HEK293T (cell line): Measurements from ENCODE around the gene KIF26B.

Source experiments
- CTCF ChIA-PET: fragments of 350-600 bp; formaldehyde crosslinking; extraction: SDS; loops from one replicate; lab custom pipeline; 2021; ENCODE audit warnings: antibody characterized with exemption, inconsistent platforms; lab: Yijun Ruan, JAX
- POLR2A ChIA-PET: fragments of 350-600 bp; formaldehyde crosslinking; extraction: SDS; loops from one replicate; lab custom pipeline; 2020; ENCODE audit warnings: antibody characterized with exemption, inconsistent platforms; lab: Yijun Ruan, JAX
- DNase-seq: peaks from one replicate; pipeline ENCODE4 v3.0.0; 2012; ENCODE audit warnings: mixed read lengths; ENCODE audit errors: extremely low spot score
- ARNT ChIP-seq: fragments of 450-650 bp; IDR thresholded peaks from 2 replicates; pipeline ENCODE4 v1.6.1; 2017; ENCODE audit warnings: mild to moderate bottlenecking
- BHLHE40 ChIP-seq: fragments of 450-650 bp; IDR thresholded peaks from 2 replicates; pipeline ENCODE4 v1.6.1; 2016; ENCODE audit warnings: mild to moderate bottlenecking, moderate library complexity, borderline replicate concordance
- CTBP1 ChIP-seq: fragments of 450-650 bp; IDR thresholded peaks from 2 replicates; pipeline ENCODE4 v1.6.1; 2016; ENCODE audit warnings: borderline replicate concordance
- ELF4 ChIP-seq: fragments of 450-650 bp; IDR thresholded peaks from 2 replicates; pipeline ENCODE4 v1.6.1; 2017; ENCODE audit warnings: antibody characterized with exemption
- FOXA1 ChIP-seq: fragments of 450-650 bp; IDR thresholded peaks from 2 replicates; pipeline ENCODE4 v1.6.1; 2016; ENCODE audit warnings: mild to moderate bottlenecking
- FOXK2 ChIP-seq: fragments of 450-650 bp; IDR thresholded peaks from 2 replicates; pipeline ENCODE4 v1.6.1; 2016; ENCODE audit warnings: mild to moderate bottlenecking
- FOXM1 ChIP-seq: fragments of 450-650 bp; IDR thresholded peaks from 2 replicates; pipeline ENCODE4 v1.6.1; 2017; ENCODE audit warnings: mild to moderate bottlenecking, borderline replicate concordance
- HDGF ChIP-seq: fragments of 450-650 bp; IDR thresholded peaks from 2 replicates; pipeline ENCODE4 v1.6.1; 2017; ENCODE audit warnings: antibody characterized with exemption, borderline replicate concordance
- L3MBTL2 ChIP-seq: fragments of 450-650 bp; conservative IDR thresholded peaks from 2 replicates; pipeline ENCODE4 v1.6.1; 2016; ENCODE audit warnings: mild to moderate bottlenecking
- LEF1 ChIP-seq: fragments of 450-650 bp; IDR thresholded peaks from 2 replicates; pipeline ENCODE4 v1.6.1; 2017; ENCODE audit warnings: mild to moderate bottlenecking, borderline replicate concordance
- NFRKB ChIP-seq: fragments of 450-650 bp; IDR thresholded peaks from 2 replicates; pipeline ENCODE4 v1.6.1; 2016; ENCODE audit warnings: mild to moderate bottlenecking, moderate library complexity
- PKNOX1 ChIP-seq: fragments of 450-650 bp; IDR thresholded peaks from 2 replicates; pipeline ENCODE4 v1.6.1; 2016
- SP1 ChIP-seq: fragments of 450-650 bp; IDR thresholded peaks from 2 replicates; pipeline ENCODE4 v1.6.1; 2017
- SUZ12 ChIP-seq: fragments of 450-650 bp; IDR thresholded peaks from 2 replicates; pipeline ENCODE4 v1.6.1; 2016; ENCODE audit warnings: mild to moderate bottlenecking
- TARDBP ChIP-seq: fragments of 450-650 bp; IDR thresholded peaks from 2 replicates; pipeline ENCODE4 v1.6.1; 2016
- ZNF384 ChIP-seq: fragments of 450-650 bp; IDR thresholded peaks from 2 replicates; pipeline ENCODE4 v1.6.1; 2016

Gene KIF26B

GRCh38 chr1:245546875-245547274, 392.1 kb downstream of the KIF26B start:
- no peak for DNase-seq
- TF ChIP-seq ARNT (no peak), SP1 (no peak), CTBP1 (no peak), ZNF384 (no peak), TARDBP (no peak), L3MBTL2 (no peak), LEF1 (no peak), BHLHE40 (no peak), FOXK2 (no peak), SUZ12 (no peak), PKNOX1 (no peak), HDGF (no peak), FOXA1 (no peak), NFRKB (no peak), ELF4 (no peak), FOXM1 (no peak)
- CTCF ChIA-PET, result no interaction called here
- POLR2A ChIA-PET, result no interaction called here

DNA sequence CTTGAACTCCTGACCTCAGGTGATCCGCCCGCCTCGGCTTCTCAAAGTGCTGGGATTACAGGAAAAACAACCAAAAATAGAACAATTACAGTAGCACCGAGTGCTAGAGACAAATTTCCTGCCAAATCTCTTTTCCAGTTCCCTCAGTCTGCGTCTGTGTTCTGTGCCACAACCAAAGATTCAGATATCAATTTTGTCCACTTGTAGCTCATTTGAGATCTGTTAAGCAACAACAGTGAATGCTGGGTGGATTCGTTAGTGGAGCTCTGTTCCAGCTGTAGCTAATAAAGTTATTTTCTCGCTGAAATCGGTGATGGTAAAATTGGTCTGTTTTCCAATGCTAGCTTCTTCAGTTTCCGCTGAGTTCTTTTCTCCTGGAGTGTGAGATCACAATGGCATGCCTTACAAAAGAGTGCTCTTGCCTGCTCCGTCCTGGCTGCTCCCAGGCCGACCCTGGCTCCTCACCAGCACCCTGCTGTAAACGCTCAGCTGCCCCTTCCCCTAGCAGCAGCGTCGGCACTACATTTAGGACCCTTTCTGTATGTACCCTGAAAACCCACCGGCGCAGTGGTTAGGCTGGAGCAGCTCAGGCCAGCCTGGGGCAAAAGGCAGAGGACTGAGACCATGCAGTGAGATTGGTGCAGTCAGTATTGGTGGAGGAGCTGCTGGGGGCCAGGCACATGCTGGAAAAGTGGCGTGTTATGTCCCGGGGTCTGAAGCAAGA, 395.4 kb downstream of the KIF26B start:
- DNase-seq, result no peak
- CTCF ChIA-PET, result interaction anchor here (1.1 kb wide), 1 partner anchor 9 kb away, joined by 3 read pairs; no protein-coding TSS in a partner anchor
- TF ChIP-seq BHLHE40 (no peak), FOXM1 (no peak), PKNOX1 (no peak), FOXA1 (no peak), ZNF384 (no peak), ARNT (no peak), NFRKB (no peak)

DNA sequence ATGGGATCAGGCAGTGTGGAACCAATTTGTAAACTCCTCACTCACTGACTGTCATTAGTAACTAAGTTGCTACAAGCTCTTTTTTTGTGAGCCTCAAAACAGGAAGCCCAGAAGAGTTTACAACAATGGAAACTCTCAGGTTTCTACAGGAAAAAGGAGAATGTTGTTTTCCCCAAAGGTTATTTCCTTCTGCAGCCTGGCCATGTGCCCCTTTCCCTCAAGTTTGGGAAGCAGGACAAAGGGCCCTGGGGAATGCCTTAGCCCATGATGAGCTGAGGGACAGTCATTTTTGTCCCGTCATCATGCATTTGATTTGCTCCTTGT, 395.9 kb downstream of the KIF26B start:
- DNase-seq, result no peak
- TF ChIP-seq TARDBP (no peak), CTBP1 (no peak), PKNOX1 (no peak), BHLHE40 (no peak), L3MBTL2 (no peak), NFRKB (no peak), SUZ12 (no peak), ZNF384 (no peak), HDGF (no peak), FOXM1 (no peak), ELF4 (no peak), FOXA1 (no peak), SP1 (no peak), ARNT (no peak), FOXK2 (no peak), LEF1 (no peak)
- ChIA-PET CTCF (interaction anchor here (1.1 kb wide), 1 partner anchor 10 kb away, joined by 3 read pairs; no protein-coding TSS in a partner anchor), POLR2A (no interaction called here)

More for the DNA sequence above, 395.4 kb downstream of the KIF26B start:
- POLR2A ChIA-PET, result no interaction called here

DNA sequence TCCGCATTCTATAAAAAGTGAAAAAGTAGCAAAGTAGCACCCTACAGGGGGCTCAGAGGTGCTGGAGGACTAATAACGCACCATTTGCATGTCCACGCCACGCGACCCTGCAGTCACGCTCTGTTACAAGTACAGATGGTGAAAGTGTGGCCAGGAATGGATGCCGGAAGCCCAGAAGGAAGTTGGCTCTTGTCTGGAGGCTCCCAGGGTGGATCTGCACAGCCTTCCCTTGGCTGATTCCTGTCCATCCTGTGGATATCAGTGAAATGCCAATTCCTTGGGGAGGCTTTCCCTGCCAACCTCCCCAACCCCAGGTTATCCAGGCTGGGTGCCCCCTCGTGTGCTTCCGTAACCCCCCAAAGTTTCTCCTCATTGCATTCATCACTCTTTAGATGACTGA, 396.8 kb downstream of the KIF26B start:
- no peak for TF ChIP-seq L3MBTL2
- POLR2A ChIA-PET, result no interaction called here
- no peak for DNase-seq
- CTCF ChIA-PET, result no interaction called here

DNA sequence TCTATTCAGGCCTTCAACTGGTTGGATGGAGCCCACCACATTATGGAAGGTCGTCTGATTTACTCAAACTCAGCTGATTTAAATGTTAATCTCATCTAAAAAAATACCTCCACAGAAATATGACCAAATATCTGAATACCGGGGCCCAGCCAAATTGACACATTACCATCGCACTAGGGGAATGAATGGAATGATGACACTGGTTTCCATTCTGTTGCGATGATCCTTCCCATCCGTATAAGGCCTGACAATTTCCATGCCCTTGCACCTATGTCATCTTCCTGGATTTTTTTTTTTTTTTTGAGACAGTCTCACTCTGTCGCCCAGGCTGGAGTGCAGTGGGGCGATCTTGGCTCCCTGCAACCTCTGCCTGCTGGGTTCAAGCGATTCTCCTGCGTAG, 397.5 kb downstream of the KIF26B start:
- ChIA-PET CTCF (no interaction called here), POLR2A (no interaction called here)
- TF ChIP-seq ARNT, result no peak
- no peak for TF ChIP-seq FOXK2
- TF ChIP-seq FOXA1, result no peak
- no peak for TF ChIP-seq L3MBTL2
- no peak for TF ChIP-seq PKNOX1
- no peak for TF ChIP-seq CTBP1
- no peak for TF ChIP-seq FOXM1
- no peak for TF ChIP-seq TARDBP
- TF ChIP-seq ZNF384, result no peak
- no peak for TF ChIP-seq LEF1
- no peak for TF ChIP-seq SUZ12
- TF ChIP-seq SP1, result no peak
- no peak for DNase-seq

- ChIA-PET CTCF (no interaction called here), POLR2A (no interaction called here)
- DNase-seq, result no peak
- TF ChIP-seq SUZ12 (no peak), LEF1 (no peak), NFRKB (no peak), ELF4 (no peak), FOXA1 (no peak), FOXK2 (no peak), BHLHE40 (no peak), SP1 (no peak), L3MBTL2 (no peak), ZNF384 (no peak), CTBP1 (no peak), ARNT (no peak), PKNOX1 (no peak), TARDBP (no peak), FOXM1 (no peak), HDGF (no peak)
Observed at GRCh38 chr1:245556057-245556456, 401.3 kb downstream of the KIF26B start.
